MM.1S (cell line): ENCODE measurements around the gene NEMP1.

Experiments
- EZH2phosphoT487 ChIP-seq: fragments of 300-600 bp; sonication (generic); IDR thresholded peaks from 2 replicates; pipeline ENCODE4 v1.6.1; 2018; ENCODE audit warnings: antibody characterized with exemption, low read length
- TF ChIP-seq, protein P1 (sequence below): fragments of 300-600 bp; sonication (generic); IDR thresholded peaks from 2 replicates; pipeline ENCODE4 v1.5.1; 2016; ENCODE audit warnings: antibody characterized with exemption, low read length, mixed read lengths

DNA sequence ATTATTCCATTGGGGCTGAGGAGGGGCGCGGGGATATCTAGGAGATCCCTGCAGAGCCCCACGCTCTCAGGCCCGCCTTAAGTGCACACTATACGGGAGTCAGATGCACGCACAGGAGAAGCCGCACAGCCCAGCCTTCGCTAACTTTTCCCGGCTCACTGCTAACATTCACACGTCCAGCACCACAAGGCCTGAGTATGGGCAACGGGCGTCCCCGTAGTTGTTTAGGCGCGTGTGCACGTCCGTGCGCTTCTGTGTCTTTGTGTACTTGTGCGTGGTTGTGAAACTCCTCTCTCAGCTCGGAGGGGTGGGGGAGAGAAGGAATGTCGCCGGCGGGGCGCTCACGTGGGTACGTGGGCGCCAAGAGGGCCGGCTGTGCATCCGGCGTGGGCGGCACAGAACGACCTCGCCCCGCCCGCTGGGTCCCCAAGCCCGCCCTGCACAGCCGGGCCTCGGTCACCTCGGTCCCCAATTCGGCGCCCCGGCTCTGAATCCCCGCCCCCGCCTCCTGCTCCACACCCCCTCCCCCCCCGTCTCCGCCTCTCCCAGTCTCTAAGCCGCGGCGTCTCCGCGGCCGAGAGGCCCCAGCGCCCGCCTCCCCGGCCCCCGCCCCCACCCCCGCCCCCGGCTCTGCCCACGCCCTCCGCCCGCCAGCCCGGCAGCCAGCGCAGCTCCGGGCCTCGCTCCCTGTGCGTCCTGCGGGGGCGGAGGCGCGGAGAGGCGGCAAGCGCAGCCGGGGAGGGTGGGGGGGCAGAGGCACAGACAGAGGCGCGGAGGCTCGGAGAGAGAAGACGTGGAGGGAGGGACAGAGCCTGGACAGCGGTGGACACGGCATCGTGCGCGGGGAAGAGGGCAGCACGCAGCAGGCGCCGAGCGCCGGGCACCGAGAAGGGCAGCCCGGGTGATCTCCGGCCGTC, 10.0 kb upstream of the NEMP1 start, which contains the start of gene NAB2:
- TF ChIP-seq, protein P1, sequence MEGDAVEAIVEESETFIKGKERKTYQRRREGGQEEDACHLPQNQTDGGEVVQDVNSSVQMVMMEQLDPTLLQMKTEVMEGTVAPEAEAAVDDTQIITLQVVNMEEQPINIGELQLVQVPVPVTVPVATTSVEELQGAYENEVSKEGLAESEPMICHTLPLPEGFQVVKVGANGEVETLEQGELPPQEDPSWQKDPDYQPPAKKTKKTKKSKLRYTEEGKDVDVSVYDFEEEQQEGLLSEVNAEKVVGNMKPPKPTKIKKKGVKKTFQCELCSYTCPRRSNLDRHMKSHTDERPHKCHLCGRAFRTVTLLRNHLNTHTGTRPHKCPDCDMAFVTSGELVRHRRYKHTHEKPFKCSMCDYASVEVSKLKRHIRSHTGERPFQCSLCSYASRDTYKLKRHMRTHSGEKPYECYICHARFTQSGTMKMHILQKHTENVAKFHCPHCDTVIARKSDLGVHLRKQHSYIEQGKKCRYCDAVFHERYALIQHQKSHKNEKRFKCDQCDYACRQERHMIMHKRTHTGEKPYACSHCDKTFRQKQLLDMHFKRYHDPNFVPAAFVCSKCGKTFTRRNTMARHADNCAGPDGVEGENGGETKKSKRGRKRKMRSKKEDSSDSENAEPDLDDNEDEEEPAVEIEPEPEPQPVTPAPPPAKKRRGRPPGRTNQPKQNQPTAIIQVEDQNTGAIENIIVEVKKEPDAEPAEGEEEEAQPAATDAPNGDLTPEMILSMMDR = no peak
- TF ChIP-seq EZH2phosphoT487 = no peak
